NT2/D1 (cell line): ENCODE measurements around the gene SMC1B.

Source experiments
- SUZ12 ChIP-seq: IDR thresholded peaks from 2 replicates; pipeline ENCODE4 v1.6.1; 2011; ENCODE audit not compliant: insufficient read length, insufficient read depth; ENCODE audit errors: extremely low read depth
- YY1 ChIP-seq: IDR thresholded peaks from 2 replicates; pipeline ENCODE4 v1.6.1; 2011; ENCODE audit not compliant: insufficient read length, insufficient read depth
- ZNF274 ChIP-seq: IDR thresholded peaks from 2 replicates; pipeline ENCODE4 v1.6.1; 2011; ENCODE audit warnings: mild to moderate bottlenecking, low read depth, low read length

GRCh38 chr22:45459235-45459634 lies 45.8 kb upstream of the SMC1B start:
- TF ChIP-seq YY1 (no peak), SUZ12 (no peak), ZNF274 (no peak)
